Vagina (tissue), 2 donors: ENCODE measurements around the gene ZCCHC14. TPM values are rescaled to one million over a fixed set of nuclear protein-coding genes. Genes with fewer than 3 reads are reported as not detected.
A peak's percentile ranks its signal among the peaks of the same experiment; 100 is the strongest.

ENCODE experiments used
- DNase-seq, 2 donors: peaks; one replicate each; pipeline ENCODE4 v3.0.0-alpha.2; 2017; ENCODE audit errors: extremely low spot score in 2 of 2
- H3K27ac ChIP-seq: fragments of 200-600 bp; sonication (generic); one replicate; pipeline ENCODE4 v1.5.1; 2019
- H3K27me3 ChIP-seq: fragments of 200-600 bp; sonication (generic); one replicate; pipeline ENCODE4 v1.5.1; 2019
- H3K36me3 ChIP-seq, 2 donors: fragments of 200-600 bp; sonication (generic); one replicate each; pipeline ENCODE4 v1.5.1; 2017 to 2019
- H3K4me1 ChIP-seq: fragments of 200-600 bp; sonication (generic); one replicate; pipeline ENCODE4 v1.5.1; 2019
- H3K4me3 ChIP-seq, 2 donors: fragments of 200-600 bp; sonication (generic); 1 replicate in 1 of 2; 2 replicates in 1 of 2; pipeline ENCODE4 v1.5.1; 2016 to 2019
- H3K9me3 ChIP-seq: fragments of 200-600 bp; sonication (generic); one replicate; pipeline ENCODE4 v1.5.1; 2019
- CTCF ChIP-seq, 3 experiments: fragments of 450-650 bp in 2 of 3; fragments of 200-600 bp in 1 of 3; sonication (generic) in 1 of 3; IDR thresholded peaks; one replicate each; pipeline ENCODE4 v1.5.1; 2017 to 2019; ENCODE audit warnings: antibody characterized with exemption in 3 of 3, mild to moderate bottlenecking in 2 of 3, moderate library complexity in 2 of 3
- POLR2A ChIP-seq, 2 donors: fragments of 450-650 bp; IDR thresholded peaks; one replicate each; pipeline ENCODE4 v1.6.1; 2017; ENCODE audit warnings: antibody characterized with exemption in 2 of 2, mild to moderate bottlenecking in 2 of 2, moderate library complexity in 2 of 2
- POLR2AphosphoS5 ChIP-seq, 2 donors: sonication (generic); formaldehyde crosslinking; IDR thresholded peaks; one replicate each; pipeline ENCODE4 v1.9.0; 2017; ENCODE audit warnings: antibody characterized with exemption in 2 of 2, mild to moderate bottlenecking in 2 of 2, low read depth in 1 of 2; ENCODE audit not compliant: insufficient read depth in 1 of 2
- intact Hi-C: fragments of 100-400 bp; cut with DNase I; formaldehyde crosslinking; loops from one replicate; pipeline ENCODE4 v1.15.1; 2023
- total RNA-seq: library from RNA; depleted of rRNA; stranded (reverse); fragments of >200 nt; gene quantifications from one replicate; pipeline ENCODE4 v1.2.3, GENCODE V29; 2016

The ZCCHC14 gene
- total RNA-seq, 1 donor from 2014 or later, result 74.2 TPM

GRCh38 chr16:87457709-87458423 is 35.0 kb downstream of the ZCCHC14 start:
- H3K36me3 ChIP-seq, result peaks cover 0 to 14% of the 10 kb centered on the region in 2 donors
- H3K27me3 ChIP-seq, result no peaks in the 10 kb centered on the region
- no peaks in the 10 kb centered on the region for H3K9me3 ChIP-seq
- no peak for DNase-seq
- TF ChIP-seq CTCF (IDR thresholded peaks at IDR 0.05) (no peak), POLR2AphosphoS5 (IDR thresholded peaks at IDR 0.05; ENCODE audit: insufficient read depth in 1 of 2, low read depth in 1 of 2) (peak in 1 of 2 donors; percentile 13), POLR2A (IDR thresholded peaks at IDR 0.05) (no peak)
- intact Hi-C loops, result no loop called here
- no peak overlapping the region for H3K4me3 ChIP-seq
- peak overlapping the region; percentile 68 for H3K27ac ChIP-seq
- H3K4me1 ChIP-seq, result peaks cover 34% of the 10 kb centered on the region

- no peak for DNase-seq
Measured at GRCh38 chr16:87457061-87457611, 35.7 kb downstream of the ZCCHC14 start.

GRCh38 chr16:87454391-87454790 is 38.4 kb downstream of the ZCCHC14 start:
- peaks cover 19% of the 10 kb centered on the region for H3K4me1 ChIP-seq
- no peak for TF ChIP-seq POLR2A (IDR thresholded peaks at IDR 0.05)
- no peak overlapping the region for H3K27ac ChIP-seq
- no peaks in the 10 kb centered on the region for H3K9me3 ChIP-seq
- H3K27me3 ChIP-seq, result no peaks in the 10 kb centered on the region
- peaks cover 0 to 9% of the 10 kb centered on the region in 2 donors for H3K36me3 ChIP-seq
- H3K4me3 ChIP-seq, result no peak overlapping the region
- intact Hi-C loops, result no loop called here
- DNase-seq, result no peak

More at GRCh38 chr16:87457061-87457611, 35.7 kb downstream of the ZCCHC14 start:
- TF ChIP-seq CTCF (IDR thresholded peaks at IDR 0.05), result no peak
- TF ChIP-seq POLR2A (IDR thresholded peaks at IDR 0.05), result no peak
- no peak for TF ChIP-seq POLR2AphosphoS5 (IDR thresholded peaks at IDR 0.05; ENCODE audit: insufficient read depth in 1 of 2, low read depth in 1 of 2)
- no peaks in the 10 kb centered on the region for H3K9me3 ChIP-seq
- H3K4me3 ChIP-seq, result no peak overlapping the region
- peak overlapping the region; percentile 68 for H3K27ac ChIP-seq
- intact Hi-C loops, result no loop called here
- peaks cover 0 to 14% of the 10 kb centered on the region in 2 donors for H3K36me3 ChIP-seq
- H3K4me1 ChIP-seq, result peaks cover 31% of the 10 kb centered on the region
- H3K27me3 ChIP-seq, result no peaks in the 10 kb centered on the region

- DNase-seq, result no peak
- Histone ChIP-seq H3K4me1 (peaks cover 16% of the 10 kb centered on the region), H3K36me3 (no peaks in the 10 kb centered on the region), H3K27me3 (no peaks in the 10 kb centered on the region), H3K4me3 (no peak overlapping the region), H3K9me3 (no peaks in the 10 kb centered on the region), H3K27ac (no peak overlapping the region)
- intact Hi-C loops, result no loop called here
- TF ChIP-seq POLR2AphosphoS5 (IDR thresholded peaks at IDR 0.05; ENCODE audit: insufficient read depth in 1 of 2, low read depth in 1 of 2), result no peak
- no peak for TF ChIP-seq CTCF (IDR thresholded peaks at IDR 0.05)
- TF ChIP-seq POLR2A (IDR thresholded peaks at IDR 0.05), result no peak
Measured at GRCh38 chr16:87453326-87453725, 39.5 kb downstream of the ZCCHC14 start.

GRCh38 chr16:87451563-87452210 is 41.1 kb downstream of the ZCCHC14 start:
- TF ChIP-seq CTCF (IDR thresholded peaks at IDR 0.05) (no peak), POLR2A (IDR thresholded peaks at IDR 0.05) (no peak), POLR2AphosphoS5 (IDR thresholded peaks at IDR 0.05; ENCODE audit: insufficient read depth in 1 of 2, low read depth in 1 of 2) (no peak)
- Histone ChIP-seq H3K27ac (no peak overlapping the region), H3K4me3 (no peak overlapping the region), H3K4me1 (no peaks in the 10 kb centered on the region), H3K9me3 (no peaks in the 10 kb centered on the region), H3K36me3 (peaks cover 0 to 16% of the 10 kb centered on the region in 2 donors), H3K27me3 (no peaks in the 10 kb centered on the region)
- intact Hi-C loops, result no loop called here
- DNase-seq, result no peak
